Mesendoderm (in vitro differentiated cells): ENCODE data around the gene TPCN1.

Experiments used
- DNase-seq: peaks from one replicate; pipeline ENCODE4 v3.0.0; 2013
- H2AK5ac ChIP-seq: 2 replicates; pipeline ENCODE4 v1.6.1; 2013; ENCODE audit warnings: low read length, inconsistent platforms
- H2BK120ac ChIP-seq: 2 replicates; pipeline ENCODE4 v1.6.1; 2013; ENCODE audit warnings: low read depth, mild to moderate bottlenecking, low read length, moderate library complexity, mixed read lengths
- H2BK15ac ChIP-seq: replicated peaks from 2 replicates; pipeline ENCODE4 v1.6.1; 2013; ENCODE audit warnings: low read depth, mild to moderate bottlenecking, moderate library complexity
- H2BK5ac ChIP-seq: 2 replicates; pipeline ENCODE4 v1.6.1; 2013; ENCODE audit warnings: low read length, inconsistent platforms
- H3K18ac ChIP-seq: 2 replicates; pipeline ENCODE4 v1.6.1; 2013; ENCODE audit warnings: mild to moderate bottlenecking, low read length, mixed read lengths
- H3K23ac ChIP-seq: one replicate; pipeline ENCODE4 v1.6.1; 2013; ENCODE audit warnings: low read length
- H3K27ac ChIP-seq: 2 replicates; pipeline ENCODE4 v1.5.1; 2013; ENCODE audit warnings: low read depth, mild to moderate bottlenecking, inconsistent platforms, low read length, moderate library complexity
- H3K27me3 ChIP-seq: 2 replicates; pipeline ENCODE4 v1.6.1; 2013; ENCODE audit warnings: low read length, control low read depth, mild to moderate bottlenecking, inconsistent platforms; ENCODE audit not compliant: insufficient read depth, poor library complexity
- H3K36me3 ChIP-seq: 2 replicates; pipeline ENCODE4 v1.6.1; 2013; ENCODE audit warnings: low read length, inconsistent platforms; ENCODE audit not compliant: control insufficient read depth, insufficient read depth
- H3K4ac ChIP-seq: one replicate; pipeline ENCODE4 v1.6.1; 2013; ENCODE audit warnings: low read depth, mild to moderate bottlenecking, low read length, moderate library complexity
- H3K4me1 ChIP-seq: 2 replicates; pipeline ENCODE4 v1.6.1; 2013; ENCODE audit warnings: low read depth, low read length, inconsistent platforms; ENCODE audit not compliant: control insufficient read depth
- H3K4me2 ChIP-seq: 2 replicates; pipeline ENCODE4 v1.6.1; 2013; ENCODE audit warnings: low read length
- H3K4me3 ChIP-seq: 2 replicates; pipeline ENCODE4 v1.5.1; 2013; ENCODE audit warnings: mild to moderate bottlenecking, low read length
- H3K56ac ChIP-seq: one replicate; pipeline ENCODE4 v1.6.1; 2013; ENCODE audit warnings: low read length
- H3K79me1 ChIP-seq: 2 replicates; pipeline ENCODE4 v1.6.1; 2013; ENCODE audit warnings: low read length, inconsistent platforms
- H3K79me2 ChIP-seq: 2 replicates; pipeline ENCODE4 v1.6.1; 2013; ENCODE audit warnings: mild to moderate bottlenecking, low read length; ENCODE audit not compliant: control insufficient read depth, insufficient read depth
- H3K9ac ChIP-seq: 2 replicates; pipeline ENCODE4 v1.6.1; 2013; ENCODE audit warnings: low read length, inconsistent platforms
- H4K5ac ChIP-seq: one replicate; pipeline ENCODE4 v1.6.1; 2013; ENCODE audit warnings: low read length
- H4K8ac ChIP-seq: one replicate; pipeline ENCODE4 v1.6.1; 2013; ENCODE audit warnings: low read depth, mild to moderate bottlenecking, control low read depth, low read length, moderate library complexity
- WGBS: extraction: QIAGEN DNeasy Blood & Tissue Kit; methylation state at CpG from one replicate; pipeline ENCODE4 v1.1.7; 2013; ENCODE audit warnings: low lambda C conversion rate, missing lambda C conversion rate; ENCODE audit not compliant: insufficient coverage; ENCODE audit errors: extremely low coverage; 5-methylcytosine and 5-hydroxymethylcytosine counted together

The TPCN1 gene

DNA sequence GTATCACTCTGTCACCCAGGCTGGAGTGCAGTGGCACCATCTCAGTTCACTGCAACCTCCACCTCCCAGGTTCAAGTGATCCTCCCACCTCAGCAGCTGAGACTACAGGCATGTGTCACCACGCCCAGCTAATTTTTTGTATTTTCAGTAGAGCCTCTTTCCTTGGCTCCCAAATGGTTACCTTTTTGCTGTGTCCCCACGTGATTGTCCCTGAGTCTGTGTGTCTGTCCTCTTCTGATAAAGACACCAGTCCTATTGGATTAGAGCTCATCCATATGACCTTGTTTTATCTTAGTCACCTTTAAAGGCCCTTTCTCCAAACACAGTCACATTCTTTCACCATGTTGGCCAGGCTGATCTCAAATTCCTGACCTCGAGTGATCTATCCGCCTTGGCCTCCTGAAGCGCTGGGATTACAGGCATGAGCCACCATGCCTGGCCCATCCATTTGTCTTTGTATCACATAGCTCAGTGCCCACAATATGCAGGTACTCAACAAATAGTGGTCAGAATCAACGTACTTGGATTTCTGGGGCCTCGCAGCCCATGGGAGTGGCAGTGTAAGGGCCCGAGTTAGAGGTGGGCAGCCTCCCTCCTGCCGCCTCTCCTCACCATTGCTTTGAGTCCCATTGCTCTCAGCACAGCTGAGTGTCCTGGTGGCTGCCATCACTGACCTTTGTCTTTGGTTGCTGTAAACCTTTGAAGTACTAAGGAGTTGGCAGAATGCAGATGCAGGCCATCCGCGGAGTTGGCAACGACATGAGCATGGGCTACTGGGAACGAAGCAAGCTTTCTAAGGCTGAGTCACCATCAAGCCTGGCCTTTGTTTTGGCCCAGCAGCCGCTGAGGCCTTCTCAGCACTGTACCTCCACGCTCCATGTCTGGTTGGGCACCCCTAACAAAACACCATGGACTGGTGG lies 9.3 kb downstream of the TPCN1 start:
- Histone ChIP-seq H3K56ac (peak overlapping the region; percentile 7), H3K23ac (no peak overlapping the region), H2BK120ac (no peak overlapping the region), H3K27ac (peak overlapping the region; percentile 1), H3K4me3 (no peak overlapping the region), H3K27me3 (no peaks in the 10 kb centered on the region), H3K18ac (peak overlapping the region; percentile 5), H2BK5ac (peak overlapping the region; percentile 37), H4K8ac (no peak overlapping the region), H3K9ac (no peak overlapping the region), H3K36me3 (no peaks in the 10 kb centered on the region), H3K79me1 (no peaks in the 10 kb centered on the region), H3K4me2 (no peak overlapping the region), H3K4ac (no peak overlapping the region), H2BK15ac (no peak overlapping the region), H4K5ac (no peak overlapping the region), H3K4me1 (peaks cover 14% of the 10 kb centered on the region), H3K79me2 (no peaks in the 10 kb centered on the region), H2AK5ac (no peak overlapping the region)
- DNase-seq: peak; percentile 59
- no CpG with 5 or more reads among the region's 15 CpGs for WGBS

DNA sequence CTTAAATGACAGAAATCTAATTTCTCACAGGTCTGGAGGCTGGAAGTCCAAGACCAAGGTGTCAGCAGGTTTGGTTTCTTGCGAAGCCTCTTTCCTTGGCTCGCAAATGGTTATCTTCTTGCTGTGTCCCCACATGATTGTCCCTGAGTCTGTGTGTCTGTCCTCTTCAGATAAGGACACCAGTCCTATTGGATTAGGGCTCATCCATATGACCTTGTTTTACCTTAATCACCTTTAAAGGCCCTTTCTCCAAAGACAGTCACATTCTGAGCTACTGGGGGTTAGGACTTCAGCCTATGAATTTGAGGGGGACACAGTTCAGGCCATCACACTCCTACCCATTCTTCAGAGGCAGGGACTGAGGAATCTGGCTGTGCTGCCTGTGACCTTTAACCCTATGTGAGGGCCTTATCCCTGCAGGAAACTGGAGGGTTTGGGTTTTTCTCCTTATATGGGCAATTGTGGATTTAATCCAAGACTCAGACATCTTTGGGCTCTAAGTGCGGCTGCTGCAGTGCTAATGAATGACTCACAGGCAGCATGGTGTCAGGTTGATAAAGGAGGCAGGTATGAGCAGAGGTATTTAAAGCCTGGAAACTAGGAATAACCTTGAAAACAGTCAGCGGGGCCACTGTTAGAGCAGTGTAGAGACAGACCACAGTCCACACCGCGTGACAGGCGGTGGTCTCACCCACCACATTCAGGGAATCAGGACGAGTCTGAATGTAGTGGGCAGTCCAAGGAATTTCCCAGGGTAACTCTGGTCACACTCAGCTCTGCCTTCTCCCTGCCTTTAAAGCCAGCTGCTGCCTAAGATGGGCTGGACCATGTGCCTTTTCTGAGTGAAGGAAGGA lies 10.2 kb downstream of the TPCN1 start:
- Histone ChIP-seq H3K79me2 (no peaks in the 10 kb centered on the region), H3K36me3 (no peaks in the 10 kb centered on the region), H3K4ac (no peak overlapping the region), H2BK120ac (no peak overlapping the region), H3K79me1 (no peaks in the 10 kb centered on the region), H3K4me2 (no peak overlapping the region), H3K4me1 (peaks cover 14% of the 10 kb centered on the region), H3K18ac (peak overlapping the region; percentile 8), H3K9ac (peak overlapping the region; percentile 52), H3K23ac (no peak overlapping the region), H2BK15ac (no peak overlapping the region), H3K27me3 (no peaks in the 10 kb centered on the region), H2BK5ac (peak overlapping the region; percentile 43), H4K5ac (no peak overlapping the region), H4K8ac (no peak overlapping the region), H3K56ac (peak overlapping the region; percentile 74), H3K4me3 (no peak overlapping the region), H2AK5ac (peak overlapping the region; percentile 45), H3K27ac (peak overlapping the region; percentile 52)
- peak; percentile 97 for DNase-seq
- no CpG with 5 or more reads among the region's 8 CpGs for WGBS

DNA sequence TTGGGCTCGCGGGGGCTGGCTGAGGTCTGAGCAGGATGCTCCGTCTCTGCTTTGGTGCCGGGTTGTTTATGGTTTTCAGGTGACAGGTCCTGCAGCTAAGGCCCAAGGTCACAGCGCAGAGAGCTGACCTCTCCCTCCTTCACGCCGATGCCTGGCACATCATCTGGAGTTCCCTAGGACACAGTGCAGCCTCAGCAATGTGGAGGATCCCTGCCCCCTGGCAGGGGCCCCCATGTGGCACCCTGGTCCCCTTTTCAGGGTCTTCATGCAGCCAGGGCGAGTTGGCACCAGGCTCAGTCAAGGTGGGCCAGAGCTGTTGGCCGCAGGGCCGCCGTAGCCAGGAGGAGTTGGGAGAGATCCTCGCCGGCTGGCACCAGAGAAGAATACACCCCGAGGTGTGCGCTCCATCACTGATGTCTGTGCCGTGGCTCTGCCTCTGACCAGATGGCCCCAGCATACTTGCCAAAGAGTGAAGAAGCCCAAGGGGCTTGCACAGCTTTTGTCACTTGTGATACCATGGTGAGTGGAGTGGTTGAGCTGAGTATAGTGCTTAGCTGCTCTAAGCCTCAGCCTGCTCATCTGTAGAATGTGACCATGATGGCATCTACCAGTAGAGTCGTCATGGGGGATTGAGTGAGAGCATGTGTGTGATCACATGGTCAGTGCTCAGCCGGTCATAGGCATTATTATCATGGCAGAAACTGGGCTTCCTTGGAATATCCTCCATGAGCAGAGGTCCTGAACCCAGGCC lies 11.0 kb downstream of the TPCN1 start:
- H3K4me1 ChIP-seq: peaks cover 14% of the 10 kb centered on the region
- H3K23ac ChIP-seq: no peak overlapping the region
- H3K9ac ChIP-seq: peak overlapping the region; percentile 52
- H2BK15ac ChIP-seq: no peak overlapping the region
- DNase-seq: no peak
- H2BK5ac ChIP-seq: peak overlapping the region; percentile 43
- H2BK120ac ChIP-seq: no peak overlapping the region
- peak overlapping the region; percentile 8 for H3K18ac ChIP-seq
- no peaks in the 10 kb centered on the region for H3K27me3 ChIP-seq
- H3K79me1 ChIP-seq: no peaks in the 10 kb centered on the region
- H3K4me2 ChIP-seq: no peak overlapping the region
- H3K56ac ChIP-seq: peak overlapping the region; percentile 74
- H3K4ac ChIP-seq: no peak overlapping the region
- H3K27ac ChIP-seq: peak overlapping the region; percentile 52
- H3K4me3 ChIP-seq: no peak overlapping the region
- no peak overlapping the region for H4K8ac ChIP-seq
- no CpG with 5 or more reads among the region's 18 CpGs for WGBS
- no peak overlapping the region for H4K5ac ChIP-seq
- H3K79me2 ChIP-seq: no peaks in the 10 kb centered on the region
- no peaks in the 10 kb centered on the region for H3K36me3 ChIP-seq
- H2AK5ac ChIP-seq: peak overlapping the region; percentile 45

DNA sequence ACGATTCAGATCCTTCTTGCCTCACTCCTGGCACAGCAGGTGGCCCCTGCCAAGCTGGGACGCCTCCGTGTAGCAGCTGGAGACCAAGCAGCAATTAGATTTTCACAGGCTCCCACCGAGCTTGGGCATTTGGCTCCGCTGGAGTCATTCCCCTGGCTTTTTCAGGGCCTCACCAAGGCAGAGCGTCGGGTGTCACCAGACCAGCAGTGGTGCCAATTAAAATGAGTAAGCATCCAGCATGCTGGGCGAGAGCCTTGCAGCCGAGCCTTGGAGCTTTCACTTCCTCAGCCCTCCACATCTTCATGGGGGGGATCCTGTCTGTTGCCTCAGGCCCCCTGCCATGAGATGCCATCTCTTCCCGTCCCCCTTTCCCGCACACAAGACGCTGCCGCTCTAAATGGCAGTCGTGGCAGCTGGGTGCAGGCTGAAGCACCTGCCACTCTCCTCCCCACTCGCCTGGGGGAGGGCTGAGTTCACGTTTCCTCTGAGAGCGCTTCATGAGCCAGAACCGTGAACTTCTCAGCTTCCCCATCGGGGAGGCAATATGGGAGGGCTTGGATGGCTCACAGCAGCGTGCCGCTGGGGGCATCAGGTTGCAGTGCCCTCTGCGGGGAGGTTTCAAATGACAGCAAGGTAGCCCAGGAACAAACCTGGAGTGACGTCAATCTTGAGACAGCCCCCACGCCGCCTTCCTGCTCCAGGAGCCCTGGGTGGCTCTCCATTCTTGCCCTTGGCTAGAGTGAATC lies 11.7 kb downstream of the TPCN1 start:
- H4K8ac ChIP-seq: no peak overlapping the region
- H2BK15ac ChIP-seq: no peak overlapping the region
- H3K27ac ChIP-seq: no peak overlapping the region
- no peak overlapping the region for H3K9ac ChIP-seq
- H3K4me3 ChIP-seq: no peak overlapping the region
- H2AK5ac ChIP-seq: no peak overlapping the region
- H3K79me1 ChIP-seq: no peaks in the 10 kb centered on the region
- no CpG with 5 or more reads among the region's 25 CpGs for WGBS
- H3K27me3 ChIP-seq: no peaks in the 10 kb centered on the region
- no peaks in the 10 kb centered on the region for H3K79me2 ChIP-seq
- no peak overlapping the region for H3K4ac ChIP-seq
- H3K56ac ChIP-seq: peak overlapping the region; percentile 35
- no peak overlapping the region for H3K4me2 ChIP-seq
- H3K36me3 ChIP-seq: no peaks in the 10 kb centered on the region
- peak; percentile 96 for DNase-seq
- no peak overlapping the region for H2BK5ac ChIP-seq
- H3K4me1 ChIP-seq: peaks cover 14% of the 10 kb centered on the region
- no peak overlapping the region for H3K23ac ChIP-seq
- no peak overlapping the region for H4K5ac ChIP-seq
- H3K18ac ChIP-seq: no peak overlapping the region
- no peak overlapping the region for H2BK120ac ChIP-seq

DNA sequence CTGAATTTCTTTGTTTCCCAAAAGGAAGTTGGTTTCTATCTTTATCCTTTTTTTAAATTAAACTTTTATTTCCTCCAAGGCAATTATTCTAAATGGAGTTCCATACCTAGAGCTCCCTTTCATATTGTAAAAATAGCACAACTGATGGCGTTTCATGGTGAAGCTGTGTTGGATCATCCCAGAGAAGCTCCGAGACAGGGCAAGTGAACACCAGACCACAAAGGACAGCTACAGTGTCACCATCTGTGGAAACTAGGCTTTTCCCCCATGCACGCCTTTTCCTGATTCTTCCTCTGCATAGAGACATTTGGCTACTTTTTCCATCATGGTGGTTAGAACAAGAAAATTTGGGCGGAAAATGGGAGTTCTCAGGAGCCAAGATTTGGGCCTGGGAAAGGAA lies 12.7 kb downstream of the TPCN1 start:
- Histone ChIP-seq H2BK120ac (no peak overlapping the region), H3K36me3 (no peaks in the 10 kb centered on the region), H2BK15ac (no peak overlapping the region), H3K9ac (no peak overlapping the region), H3K27ac (no peak overlapping the region), H4K5ac (no peak overlapping the region), H3K56ac (no peak overlapping the region), H3K79me2 (no peaks in the 10 kb centered on the region), H3K23ac (no peak overlapping the region), H3K79me1 (no peaks in the 10 kb centered on the region), H3K4me1 (peaks cover 14% of the 10 kb centered on the region), H3K27me3 (no peaks in the 10 kb centered on the region), H3K18ac (no peak overlapping the region), H2AK5ac (no peak overlapping the region), H4K8ac (no peak overlapping the region), H2BK5ac (no peak overlapping the region), H3K4me2 (no peak overlapping the region), H3K4me3 (no peak overlapping the region), H3K4ac (no peak overlapping the region)
- no peak for DNase-seq
- WGBS: no CpG with 5 or more reads among the region's 4 CpGs
